Stimulated activated CD8-positive, alpha-beta memory T cell treated with anti-CD3 and anti-CD28 coated beads, Interleukin-7, amount 100 ng/mL, for 48 hours (primary cell): ENCODE data around the gene MAP1LC3B2.

Experiments used
- DNase-seq, 2 donors: peaks; one replicate each; pipeline ENCODE4 v3.0.0-alpha.2; 2020; ENCODE audit warnings: low read depth in 1 of 2; ENCODE audit errors: extremely low read depth in 1 of 2

MAP1LC3B2 gene

DNA sequence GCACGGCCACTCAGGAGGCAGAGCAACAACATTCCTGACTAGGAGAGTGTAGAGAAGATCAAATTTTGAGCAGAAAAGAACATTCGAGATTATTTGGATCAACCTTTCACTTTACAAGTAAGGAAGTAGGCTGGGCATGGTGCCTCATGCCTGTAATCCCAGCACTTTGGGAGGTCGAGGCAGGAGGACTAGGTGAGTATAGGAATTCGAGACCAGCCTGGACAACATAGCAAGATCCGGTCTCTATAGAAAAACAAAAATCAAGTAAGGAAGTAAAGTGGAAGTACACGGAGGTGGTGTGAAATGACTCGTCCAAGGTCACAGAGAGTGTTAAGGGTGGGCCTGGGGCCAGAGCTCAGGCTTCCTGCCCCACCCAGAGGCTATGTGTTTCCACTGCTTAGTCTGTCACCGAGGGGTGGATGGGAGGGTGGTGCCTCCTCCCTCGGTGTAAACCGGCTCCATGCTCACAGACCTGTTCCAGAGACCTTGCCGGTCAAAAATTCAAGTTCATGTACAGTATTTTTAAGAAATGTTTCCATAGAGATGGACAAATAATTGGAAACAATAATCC lies 51.9 kb downstream of the MAP1LC3B2 start:
- DNase-seq, result no peak

DNA sequence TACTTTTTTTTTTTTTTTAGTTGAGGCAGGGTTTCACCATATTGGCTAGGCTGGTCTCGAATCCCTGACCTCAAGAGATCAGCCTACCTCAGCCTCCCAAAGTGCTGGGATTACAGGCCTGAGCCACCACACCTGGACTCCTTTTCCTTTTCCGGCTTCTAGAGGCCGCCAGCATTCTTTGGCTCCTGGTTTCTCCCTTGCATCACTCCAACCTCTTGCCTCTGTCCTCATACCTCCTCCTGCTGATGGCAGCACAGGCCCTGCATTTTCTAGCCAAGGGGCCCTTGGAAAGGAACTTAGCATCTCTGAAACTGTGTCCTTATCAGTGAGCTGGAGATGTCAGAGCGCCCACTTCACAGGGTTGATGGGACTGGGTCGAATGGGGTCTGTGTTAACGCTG lies 53.3 kb downstream of the MAP1LC3B2 start:
- no peak for DNase-seq

DNA sequence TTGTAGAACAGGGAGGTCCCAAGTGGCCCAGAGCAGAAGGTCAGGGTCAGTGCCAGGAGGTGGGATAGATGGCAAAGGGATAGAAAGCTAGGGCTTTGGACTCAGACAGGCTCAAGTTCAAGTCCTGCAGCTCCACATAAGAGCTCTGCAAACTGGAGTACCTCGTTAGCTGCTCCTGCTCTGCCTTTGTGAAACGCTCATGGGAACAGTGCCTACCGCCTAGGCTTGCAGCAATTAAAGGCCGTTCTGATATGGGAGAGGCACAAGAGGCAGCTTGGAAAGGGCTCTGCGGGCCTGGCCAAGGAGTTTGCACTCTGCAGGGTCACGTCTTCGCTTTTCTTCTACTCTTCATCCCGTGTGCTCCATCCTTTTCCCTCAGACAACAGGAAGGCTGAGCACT lies 54.1 kb downstream of the MAP1LC3B2 start:
- DNase-seq, result no peak

DNA sequence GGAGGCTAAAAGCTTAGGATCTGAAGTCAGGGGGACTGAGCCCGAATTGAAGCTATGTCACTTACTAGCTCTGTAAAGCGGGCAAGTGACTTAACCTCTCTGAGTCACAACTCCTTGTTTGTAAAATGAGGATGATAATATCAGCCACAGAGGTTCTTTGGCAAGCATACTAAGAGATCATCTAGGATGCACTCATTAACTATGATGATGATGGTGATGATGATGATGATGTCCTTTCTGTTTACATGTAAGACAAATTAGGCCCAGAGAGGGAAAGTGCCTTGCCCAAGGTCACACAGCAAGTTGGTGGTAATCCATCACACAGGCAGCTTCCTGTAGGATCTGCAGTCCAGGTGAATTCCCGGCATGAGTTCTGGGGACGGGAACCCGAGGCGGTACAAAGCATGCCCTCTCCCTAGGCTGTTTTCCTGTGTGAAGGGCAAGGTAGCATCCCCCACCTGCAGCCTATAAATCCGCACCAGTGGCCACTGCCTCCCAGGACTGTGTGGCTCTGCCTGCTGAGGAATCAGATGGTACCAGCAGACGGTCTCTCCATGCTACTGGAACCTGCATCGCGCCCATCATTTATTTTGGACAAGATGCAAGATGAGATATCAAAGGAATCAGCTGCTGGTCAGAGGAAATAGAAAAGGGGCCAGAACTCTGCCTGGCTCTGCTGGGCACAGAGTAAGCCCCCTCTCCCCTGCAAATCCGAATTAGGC lies 55.2 kb downstream of the MAP1LC3B2 start:
- DNase-seq, result no peak

DNA sequence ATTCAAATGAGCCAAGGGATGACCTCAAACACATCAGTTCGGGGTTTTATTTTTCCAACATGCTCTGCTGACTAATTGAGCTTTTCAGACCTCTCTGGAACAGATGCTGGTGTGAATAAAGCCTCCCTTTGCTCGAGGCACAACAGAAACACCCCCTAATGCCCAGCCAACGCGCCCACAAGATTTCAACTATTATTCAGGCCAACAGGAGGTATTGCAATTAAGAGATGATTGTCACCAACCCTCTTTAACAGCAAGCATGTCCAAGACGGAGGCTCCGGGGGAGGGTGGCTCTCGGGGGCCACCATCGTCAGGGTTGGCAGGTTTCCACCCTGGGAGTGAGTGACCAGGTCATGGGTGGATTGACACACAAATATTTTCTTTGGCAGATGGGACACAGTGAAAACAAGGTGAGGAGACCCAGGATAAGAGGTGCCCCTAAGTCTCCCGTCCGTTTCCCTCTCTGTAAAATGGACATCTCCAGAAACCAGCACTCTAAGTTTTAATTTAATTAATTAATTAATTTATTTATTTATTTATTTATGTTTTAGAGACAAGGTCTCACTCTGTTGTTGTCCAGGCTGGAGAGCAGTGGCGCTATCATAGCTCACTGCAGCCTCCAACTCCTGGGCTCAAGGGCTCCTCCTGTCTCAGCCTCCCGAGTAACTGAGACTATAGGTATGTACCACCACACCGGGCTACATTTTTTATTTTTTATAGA lies 56.1 kb downstream of the MAP1LC3B2 start:
- no peak for DNase-seq

DNA sequence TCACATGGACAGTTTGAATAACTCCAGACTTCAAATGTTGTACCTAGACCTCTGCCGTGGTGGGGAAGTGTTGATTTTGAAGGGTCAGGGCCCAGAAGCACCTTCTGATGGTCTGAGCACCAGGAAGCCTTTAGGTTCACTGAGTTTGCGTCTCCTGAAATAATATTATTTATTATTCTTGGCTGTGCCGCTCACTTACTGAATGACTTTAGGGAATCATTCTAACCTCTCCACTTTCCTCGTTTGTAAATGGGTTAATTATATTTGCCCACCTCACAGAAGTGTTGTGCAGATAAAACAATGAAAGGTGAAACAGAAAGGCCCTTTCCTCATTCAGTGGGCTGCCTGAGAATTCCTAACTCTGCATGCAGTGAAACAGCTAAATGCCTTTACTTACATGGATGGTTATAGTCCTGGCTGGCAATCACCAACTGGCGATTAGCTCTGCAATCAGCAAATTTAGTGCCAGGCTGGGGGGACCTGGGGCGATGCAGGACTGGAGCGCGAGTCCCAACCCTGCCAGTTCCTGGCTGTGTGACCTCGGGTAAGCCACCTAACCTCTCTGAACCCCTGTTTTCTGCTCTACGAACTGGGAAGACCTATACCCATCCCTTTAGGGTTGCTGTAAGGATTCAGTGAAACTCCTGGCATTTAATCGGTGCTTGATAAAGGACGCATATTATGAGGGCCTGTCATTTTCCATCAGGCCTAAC lies 57.5 kb downstream of the MAP1LC3B2 start:
- no peak for DNase-seq

DNA sequence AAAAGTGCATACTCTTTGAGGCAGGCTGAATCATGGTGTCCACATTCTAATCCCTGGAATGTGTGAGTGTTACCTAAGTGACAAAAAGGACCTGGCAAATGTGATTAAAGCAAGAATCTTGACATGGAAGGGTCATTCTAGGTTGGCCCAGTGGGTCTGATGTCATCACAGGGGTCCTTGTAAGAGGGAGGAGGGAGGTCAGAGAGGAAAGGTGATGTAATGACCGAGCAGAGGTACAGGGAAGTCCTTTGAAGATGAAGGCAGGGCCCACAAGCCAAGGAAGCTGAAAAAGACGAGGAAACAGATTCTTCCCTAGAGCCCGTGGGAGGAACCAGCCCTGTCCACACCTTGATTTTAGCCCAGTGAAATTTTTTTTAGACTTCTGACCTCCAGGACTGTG lies 60.1 kb downstream of the MAP1LC3B2 start:
- DNase-seq, result no peak

DNA sequence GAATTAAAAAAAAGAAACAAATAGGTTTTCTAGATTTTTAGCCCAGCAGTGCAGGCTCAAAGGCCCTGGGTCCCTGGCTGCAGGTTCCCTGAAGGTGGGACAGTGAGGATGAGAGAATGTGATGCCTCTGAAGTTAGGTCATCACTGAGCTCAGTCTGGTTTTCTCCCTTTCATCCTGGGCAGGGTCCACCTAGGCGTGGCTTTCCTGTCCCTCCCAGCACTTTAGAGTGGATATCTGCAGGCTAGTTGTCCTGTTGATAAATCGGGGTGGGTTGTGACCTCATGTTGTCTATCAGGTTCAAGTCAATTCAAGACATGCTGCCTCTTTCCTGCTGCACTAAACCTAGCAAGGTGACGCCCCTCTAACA lies 60.9 kb downstream of the MAP1LC3B2 start:
- no peak for DNase-seq

DNA sequence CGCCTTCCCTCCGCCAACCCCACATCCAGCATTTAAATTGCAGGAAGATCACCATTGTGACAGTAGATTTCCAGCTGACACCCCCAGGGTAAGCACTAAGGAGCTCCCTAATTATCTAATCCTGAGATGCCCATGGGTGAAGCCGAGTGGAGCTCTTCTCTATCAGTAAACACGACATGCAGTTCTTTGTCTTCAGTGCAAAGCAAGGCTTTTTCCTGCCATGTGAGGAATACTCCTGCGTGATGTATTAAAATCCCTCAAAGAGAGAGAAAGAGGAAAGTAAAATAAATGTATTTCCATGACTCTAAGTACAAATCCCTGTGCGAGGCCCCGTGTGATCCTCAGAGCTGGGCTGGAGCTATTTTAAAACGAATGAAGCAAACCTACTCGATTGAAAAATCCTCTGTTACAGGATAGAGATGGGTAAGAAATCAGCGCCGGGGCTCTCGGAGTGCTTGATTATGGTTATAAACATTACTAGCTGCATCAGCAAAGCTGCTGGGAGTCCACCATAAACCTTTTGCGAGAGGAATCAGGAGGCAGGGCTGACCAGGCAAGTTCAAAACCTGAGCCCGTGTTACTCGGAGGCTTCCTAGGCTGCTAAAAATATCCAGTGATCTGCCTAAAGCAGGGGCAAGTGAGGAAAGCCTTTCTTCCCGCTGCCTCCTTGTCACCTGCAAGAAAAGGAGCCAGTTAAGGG lies 61.5 kb downstream of the MAP1LC3B2 start:
- DNase-seq, result no peak

DNA sequence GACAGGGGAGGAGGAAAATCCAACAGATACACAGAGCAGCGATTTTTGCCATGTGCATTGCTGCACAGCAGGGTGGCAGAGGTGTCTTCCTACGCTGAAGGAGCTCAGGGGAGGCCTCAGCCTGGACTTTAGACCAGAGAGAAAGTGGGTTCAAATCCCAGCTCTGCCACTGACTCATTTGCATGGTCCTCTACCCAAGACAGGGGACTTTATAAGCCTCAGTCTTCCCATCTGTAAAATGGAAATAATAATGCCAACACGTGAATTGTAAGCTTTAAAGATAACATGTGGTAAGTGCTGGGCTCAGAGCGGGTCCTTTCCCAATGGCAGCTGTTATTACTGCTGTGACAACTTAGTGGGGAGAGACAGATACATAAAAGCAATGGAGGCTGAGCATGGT lies 62.0 kb downstream of the MAP1LC3B2 start:
- no peak for DNase-seq

DNA sequence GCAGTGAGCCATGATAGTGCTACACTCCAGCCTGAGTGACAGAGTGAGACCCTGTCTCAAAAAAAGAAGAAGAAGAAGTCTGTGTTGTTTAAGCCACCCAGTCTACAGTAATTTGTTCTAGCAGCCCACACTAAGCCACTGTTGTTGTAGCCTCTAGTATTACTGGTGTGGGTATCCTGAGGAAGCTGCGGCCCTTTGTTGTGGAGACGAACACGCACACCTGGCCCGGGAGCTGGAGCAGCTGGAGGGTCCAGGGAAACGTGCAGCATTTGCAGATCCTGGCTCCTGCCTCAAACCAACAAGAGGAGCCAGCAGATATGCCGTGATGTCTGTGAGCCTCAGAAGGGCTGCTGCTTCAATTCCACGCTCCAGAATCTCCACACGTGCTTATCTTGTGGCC lies 65.3 kb downstream of the MAP1LC3B2 start:
- DNase-seq, result no peak

DNA sequence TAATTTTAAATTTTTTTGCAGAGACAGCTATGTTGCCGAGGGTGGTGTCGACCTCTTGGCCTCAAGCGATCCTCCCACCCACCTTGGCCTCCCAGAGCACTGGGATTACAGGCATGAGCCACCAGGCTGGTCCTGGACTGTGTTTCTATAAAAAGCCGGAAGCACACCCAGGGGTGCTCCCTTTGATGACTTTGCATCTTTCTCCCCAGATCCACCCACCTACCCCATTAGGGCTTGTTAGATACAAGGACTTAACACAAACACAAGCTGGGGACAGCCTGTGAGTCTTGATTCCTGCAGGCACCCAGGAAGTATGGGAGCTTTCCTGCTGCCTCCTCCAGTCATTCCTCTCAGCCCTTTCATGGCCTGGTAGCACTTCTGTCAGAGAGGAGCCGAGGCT lies 67.0 kb downstream of the MAP1LC3B2 start:
- no peak for DNase-seq
